Lower leg skin (tissue), 3 donors: ENCODE results near the gene ORC3.

Experiments used
- POLR2A ChIP-seq, 2 donors: fragments of 450-650 bp; IDR thresholded peaks; one replicate each; pipeline ENCODE4 v1.6.1; 2016 to 2017; ENCODE audit warnings: antibody characterized with exemption in 2 of 2, mild to moderate bottlenecking in 1 of 2, moderate library complexity in 1 of 2
- TF ChIP-seq, protein P1 (sequence below), 3 donors: fragments of 450-650 bp; IDR thresholded peaks; one replicate each; pipeline ENCODE4 v1.5.1; 2016; ENCODE audit warnings: antibody characterized with exemption in 3 of 3, mild to moderate bottlenecking in 3 of 3, moderate library complexity in 2 of 3

DNA sequence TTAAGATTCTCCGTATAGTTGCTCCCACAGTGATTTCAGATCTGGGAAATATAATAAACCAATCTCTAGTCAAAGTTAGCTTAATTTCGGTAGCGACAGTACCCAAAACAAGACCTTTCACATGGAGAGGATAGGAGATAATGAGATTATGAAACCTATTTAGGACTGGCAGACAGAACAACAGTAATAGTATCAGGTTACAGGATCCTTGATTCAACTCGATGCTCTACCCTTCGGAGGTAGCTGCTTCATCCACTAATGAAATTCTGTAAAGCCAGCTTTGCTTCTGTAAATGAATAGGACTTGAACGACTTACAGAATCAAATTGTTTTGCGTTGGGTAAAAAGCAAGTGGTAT, 112.6 kb downstream of the ORC3 start:
- TF ChIP-seq, protein P1, sequence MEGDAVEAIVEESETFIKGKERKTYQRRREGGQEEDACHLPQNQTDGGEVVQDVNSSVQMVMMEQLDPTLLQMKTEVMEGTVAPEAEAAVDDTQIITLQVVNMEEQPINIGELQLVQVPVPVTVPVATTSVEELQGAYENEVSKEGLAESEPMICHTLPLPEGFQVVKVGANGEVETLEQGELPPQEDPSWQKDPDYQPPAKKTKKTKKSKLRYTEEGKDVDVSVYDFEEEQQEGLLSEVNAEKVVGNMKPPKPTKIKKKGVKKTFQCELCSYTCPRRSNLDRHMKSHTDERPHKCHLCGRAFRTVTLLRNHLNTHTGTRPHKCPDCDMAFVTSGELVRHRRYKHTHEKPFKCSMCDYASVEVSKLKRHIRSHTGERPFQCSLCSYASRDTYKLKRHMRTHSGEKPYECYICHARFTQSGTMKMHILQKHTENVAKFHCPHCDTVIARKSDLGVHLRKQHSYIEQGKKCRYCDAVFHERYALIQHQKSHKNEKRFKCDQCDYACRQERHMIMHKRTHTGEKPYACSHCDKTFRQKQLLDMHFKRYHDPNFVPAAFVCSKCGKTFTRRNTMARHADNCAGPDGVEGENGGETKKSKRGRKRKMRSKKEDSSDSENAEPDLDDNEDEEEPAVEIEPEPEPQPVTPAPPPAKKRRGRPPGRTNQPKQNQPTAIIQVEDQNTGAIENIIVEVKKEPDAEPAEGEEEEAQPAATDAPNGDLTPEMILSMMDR (IDR thresholded peaks at IDR 0.05): no peak
- no peak for TF ChIP-seq POLR2A (IDR thresholded peaks at IDR 0.05)
